SH-SY5Y (cell line): Measurements from ENCODE around the gene RHOA.

Experiments used
- GATA2 ChIP-seq: IDR thresholded peaks from 2 replicates; pipeline ENCODE4 v1.6.1; 2011; ENCODE audit warnings: mild to moderate bottlenecking, low read depth, low read length
- GATA3 ChIP-seq: IDR thresholded peaks from 2 replicates; pipeline ENCODE4 v1.6.1; 2011; ENCODE audit warnings: low read depth, mild to moderate bottlenecking, low read length, moderate library complexity

DNA sequence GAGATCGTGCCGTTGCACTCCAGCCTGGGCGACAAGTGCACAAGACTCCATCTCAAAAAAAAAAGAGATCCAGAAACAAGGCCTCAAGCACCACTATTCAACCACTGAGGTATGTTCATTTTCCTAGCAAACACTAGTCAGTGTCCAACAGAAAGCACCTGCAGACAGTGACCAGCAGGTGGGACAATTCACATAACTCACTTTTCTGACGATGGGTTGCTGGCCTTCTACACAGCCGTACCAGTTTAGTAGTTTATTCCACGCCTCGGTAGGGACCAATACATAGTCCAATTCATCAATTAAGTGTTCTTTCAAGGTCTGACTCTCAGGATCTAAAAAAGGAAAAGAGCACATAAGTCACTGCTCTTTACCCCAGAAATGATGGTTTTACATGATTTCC is 84.3 kb downstream of the RHOA start:
- no peak for TF ChIP-seq GATA2
- TF ChIP-seq GATA3: no peak
